ENCODE measurements around the gene GABRP.

GABRP gene

GRCh38 chr5:170787216-170787615 lies 3.7 kb downstream of the GABRP start:
- TF ChIP-seq ISL1 (CRISPR knock-in tag; IDR thresholded peaks at IDR 0.05) (no peak), TCF4 (CRISPR knock-in tag; IDR thresholded peaks at IDR 0.05; ENCODE audit: borderline replicate concordance) (no peak), CSRNP3 (CRISPR knock-in tag; IDR thresholded peaks at IDR 0.05) (no peak), POU6F1 (CRISPR knock-in tag; IDR thresholded peaks at IDR 0.05; ENCODE audit: borderline replicate concordance, low read depth) (no peak), TSHZ2 (CRISPR knock-in tag; IDR thresholded peaks at IDR 0.05) (no peak), PPARA (CRISPR knock-in tag; IDR thresholded peaks at IDR 0.05; ENCODE audit: borderline replicate concordance) (no peak), ZNF70 (CRISPR knock-in tag; IDR thresholded peaks at IDR 0.05) (no peak), ESRRG (CRISPR knock-in tag; IDR thresholded peaks at IDR 0.05) (no peak), PATZ1 (CRISPR knock-in tag; IDR thresholded peaks at IDR 0.05; ENCODE audit: borderline replicate concordance) (no peak), SNAI2 (CRISPR knock-in tag; IDR thresholded peaks at IDR 0.05) (no peak), ZC3H10 (CRISPR knock-in tag; IDR thresholded peaks at IDR 0.05) (no peak), RARB (CRISPR knock-in tag; IDR thresholded peaks at IDR 0.05) (no peak), ZFP3 (CRISPR knock-in tag; IDR thresholded peaks at IDR 0.05) (no peak), BACH2 (CRISPR knock-in tag; IDR thresholded peaks at IDR 0.05; ENCODE audit: borderline replicate concordance) (no peak), OSR1 (CRISPR knock-in tag; IDR thresholded peaks at IDR 0.05) (no peak)

GRCh38 chr5:170788626-170789304 lies 5.2 kb downstream of the GABRP start:
- TF ChIP-seq CSRNP3 (CRISPR knock-in tag; IDR thresholded peaks at IDR 0.05) (no peak), CSDC2 (CRISPR knock-in tag; IDR thresholded peaks at IDR 0.05) (no peak), CREB5 (CRISPR knock-in tag; IDR thresholded peaks at IDR 0.05; ENCODE audit: low read depth) (no peak), ZFP30 (CRISPR knock-in tag; IDR thresholded peaks at IDR 0.05) (no peak), ZNF70 (CRISPR knock-in tag; IDR thresholded peaks at IDR 0.05) (no peak), ISL1 (CRISPR knock-in tag; IDR thresholded peaks at IDR 0.05) (no peak), PPARA (CRISPR knock-in tag; IDR thresholded peaks at IDR 0.05; ENCODE audit: borderline replicate concordance) (no peak), TOX (CRISPR knock-in tag; IDR thresholded peaks at IDR 0.05; ENCODE audit: borderline replicate concordance) (no peak), ESRRG (CRISPR knock-in tag; IDR thresholded peaks at IDR 0.05) (no peak), PATZ1 (CRISPR knock-in tag; IDR thresholded peaks at IDR 0.05; ENCODE audit: borderline replicate concordance) (no peak), ZC3H10 (CRISPR knock-in tag; IDR thresholded peaks at IDR 0.05) (no peak)
- no peak for ATAC-seq

More at GRCh38 chr5:170787216-170787615, 3.7 kb downstream of the GABRP start:
- no peak for ATAC-seq
